ENCODE results near the gene RAB6B. TPM values are rescaled to one million over a fixed set of nuclear protein-coding genes. Genes with fewer than 3 reads are reported as not detected.

Gene RAB6B
- total and polyA plus RNA-seq, 2 experiments from 2014 or later: 1.2 to 3.9 TPM

- Mint-ChIP-seq H3K27ac (no peak overlapping the region), H3K4me3 (no peak overlapping the region), H3K4me1 (peaks cover 12% of the 10 kb centered on the region), H3K27me3 (ENCODE audit: insufficient read depth, low read depth, poor library complexity) (peaks cover 16% of the 10 kb centered on the region), H3K9me3 (no peaks in the 10 kb centered on the region), H3K36me3 (ENCODE audit: low read depth) (no peaks in the 10 kb centered on the region)
- Histone ChIP-seq H3K36me3 (ENCODE audit: insufficient read depth) (no peaks in the 10 kb centered on the region), H4K20me1 (replicated peaks; ENCODE audit: insufficient read depth) (no peaks in the 10 kb centered on the region), H3K79me2 (replicated peaks; ENCODE audit: insufficient read depth) (no peaks in the 10 kb centered on the region), H3K4me1 (ENCODE audit: insufficient read depth) (no peaks in the 10 kb centered on the region), H3F3A (replicated peaks; ENCODE audit: low read depth) (no peaks in the 10 kb centered on the region), H3K4me2 (no peak overlapping the region; the same call in 1 of the 2 replicates), H3K9me2 (ENCODE audit: insufficient read depth) (no peaks in the 10 kb centered on the region), H3K27ac (ENCODE audit: low read depth) (no peak overlapping the region), H3K4me3 (no peak overlapping the region), H2AFZ (no peak overlapping the region), H3K27me3 (ENCODE audit: insufficient read depth) (no peaks in the 10 kb centered on the region)
- TF ChIP-seq CREB1 (CRISPR knock-in tag; IDR thresholded peaks at IDR 0.05; ENCODE audit: low read depth) (no peak), ETS1 (IDR thresholded peaks at IDR 0.05) (no peak), POLR2AphosphoS5 (IDR thresholded peaks at IDR 0.05; ENCODE audit: low read depth) (no peak), ZNF331 (CRISPR knock-in tag; IDR thresholded peaks at IDR 0.05; ENCODE audit: low read depth) (no peak), CTCF (conservative IDR thresholded peaks at IDR 0.05; ENCODE audit: low read depth in 2 of 2) (no peak), REST (IDR thresholded peaks at IDR 0.05; ENCODE audit: unreplicated experiment) (no peak), JUNB (IDR thresholded peaks at IDR 0.05; ENCODE audit: unreplicated experiment) (no peak), EZH2phosphoT487 (IDR thresholded peaks at IDR 0.05; ENCODE audit: unreplicated experiment) (no peak), EZH2 (IDR thresholded peaks at IDR 0.05; ENCODE audit: low read depth, unreplicated experiment) (no peak)
- peak; percentile 21 for DNase-seq (ENCODE audit: low spot score)
- ATAC-seq: peak; percentile 59
Observed at GRCh38 chr3:133860519-133860918, 35.2 kb downstream of the RAB6B start.
